Erythroblast (primary cell): ENCODE measurements around the gene MSI2.

ENCODE experiments used
- GATA1 ChIP-seq: IDR thresholded peaks from 2 replicates; pipeline ENCODE4 v1.6.1; 2011; ENCODE audit warnings: low read depth, mild to moderate bottlenecking, control low read depth, low read length, moderate library complexity
- POLR2A ChIP-seq: IDR thresholded peaks from 2 replicates; pipeline ENCODE4 v1.6.1; 2011; ENCODE audit warnings: mild to moderate bottlenecking, low read length

- TF ChIP-seq POLR2A (no peak), GATA1 (no peak)
Observed at GRCh38 chr17:57249520-57249919, 6.8 kb upstream of the MSI2 start.
